IPS-NIHi7 (cell line): ENCODE measurements around the gene PNLDC1.
A peak's percentile ranks its signal among the peaks of the same experiment; 100 is the strongest.
"Not testable (repeated sequence)": the region's sequence is repeated elsewhere in the genome, so short reads cannot be mapped to it uniquely, and the experiment has no call there.

ENCODE experiments used
- DNase-seq: peaks from one replicate; pipeline ENCODE4 v3.0.0; 2012; ENCODE audit warnings: mixed read lengths; ENCODE audit errors: extremely low spot score

The PNLDC1 gene

DNA sequence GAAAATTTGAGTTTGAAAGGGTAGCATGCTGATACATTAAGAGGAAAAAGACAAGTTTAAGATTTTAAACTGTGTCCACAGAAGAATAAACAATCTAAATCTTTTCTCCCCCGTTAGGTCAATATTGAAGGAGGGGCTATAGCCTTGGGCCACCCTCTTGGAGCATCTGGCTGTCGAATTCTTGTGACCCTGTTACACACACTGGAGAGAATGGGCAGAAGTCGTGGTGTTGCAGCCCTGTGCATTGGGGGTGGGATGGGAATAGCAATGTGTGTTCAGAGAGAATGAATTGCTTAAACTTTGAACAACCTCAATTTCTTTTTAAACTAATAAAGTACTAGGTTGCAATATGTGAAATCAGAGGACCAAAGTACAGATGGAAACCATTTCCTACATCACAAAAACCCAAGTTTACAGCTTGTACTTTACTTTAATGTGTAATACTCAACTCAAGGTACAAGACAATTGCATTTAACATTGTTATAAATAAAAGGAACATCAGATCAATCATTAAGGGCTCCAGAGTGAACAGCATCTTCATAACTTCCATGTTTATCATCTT, 21.5 kb upstream of the PNLDC1 start:
- peak; percentile 5 for DNase-seq

DNA sequence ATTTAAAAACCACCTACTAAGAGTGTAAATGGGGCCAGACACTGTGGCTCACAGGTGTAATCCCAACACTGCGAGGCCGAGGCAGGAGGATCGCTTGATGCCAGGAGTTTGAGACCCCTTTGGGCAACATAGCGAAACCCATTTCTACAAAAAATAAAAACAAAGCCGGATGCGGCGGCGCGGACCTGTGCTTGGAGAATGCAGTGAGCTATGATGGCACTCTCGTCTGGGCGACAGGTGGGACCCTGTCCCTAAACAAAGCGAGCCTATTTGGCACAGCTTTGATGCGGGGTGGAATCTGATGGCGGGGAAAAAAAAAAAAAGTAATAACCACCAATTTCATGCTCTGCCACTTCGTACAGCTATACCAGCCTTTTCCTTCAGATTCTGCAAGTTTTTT, 11.8 kb upstream of the PNLDC1 start:
- no peak for DNase-seq

DNA sequence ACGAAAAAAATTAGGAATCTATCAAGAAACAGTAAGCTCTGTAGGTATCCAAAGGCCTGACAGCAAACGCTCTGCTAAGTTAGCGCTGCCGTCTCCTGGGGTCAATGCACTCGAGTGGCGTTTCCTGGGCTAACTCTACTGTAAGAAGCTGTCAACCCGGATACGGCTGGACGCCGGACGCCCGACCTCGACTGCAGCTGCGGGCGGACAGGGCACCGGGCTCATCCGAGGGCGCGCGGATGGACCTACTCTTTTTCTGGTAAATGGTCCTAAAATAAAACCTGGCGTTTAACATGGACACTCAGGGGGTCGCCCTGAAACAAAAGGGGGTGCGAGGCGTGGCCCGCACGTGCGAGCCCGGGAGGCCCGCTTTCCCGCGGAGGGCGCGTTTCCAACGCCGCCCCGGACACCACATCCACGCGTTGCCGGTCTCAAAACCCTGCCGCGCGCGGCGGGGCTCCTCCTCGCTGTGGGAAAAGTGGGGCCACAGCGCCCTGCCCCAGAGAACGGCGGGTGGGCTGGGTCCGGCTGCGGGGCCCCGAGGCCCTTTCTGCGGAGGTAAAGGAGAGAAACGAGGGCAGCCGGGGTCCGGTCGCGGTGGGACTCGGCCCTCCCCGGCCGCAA, 11.2 kb upstream of the PNLDC1 start:
- DNase-seq: no peak

DNA sequence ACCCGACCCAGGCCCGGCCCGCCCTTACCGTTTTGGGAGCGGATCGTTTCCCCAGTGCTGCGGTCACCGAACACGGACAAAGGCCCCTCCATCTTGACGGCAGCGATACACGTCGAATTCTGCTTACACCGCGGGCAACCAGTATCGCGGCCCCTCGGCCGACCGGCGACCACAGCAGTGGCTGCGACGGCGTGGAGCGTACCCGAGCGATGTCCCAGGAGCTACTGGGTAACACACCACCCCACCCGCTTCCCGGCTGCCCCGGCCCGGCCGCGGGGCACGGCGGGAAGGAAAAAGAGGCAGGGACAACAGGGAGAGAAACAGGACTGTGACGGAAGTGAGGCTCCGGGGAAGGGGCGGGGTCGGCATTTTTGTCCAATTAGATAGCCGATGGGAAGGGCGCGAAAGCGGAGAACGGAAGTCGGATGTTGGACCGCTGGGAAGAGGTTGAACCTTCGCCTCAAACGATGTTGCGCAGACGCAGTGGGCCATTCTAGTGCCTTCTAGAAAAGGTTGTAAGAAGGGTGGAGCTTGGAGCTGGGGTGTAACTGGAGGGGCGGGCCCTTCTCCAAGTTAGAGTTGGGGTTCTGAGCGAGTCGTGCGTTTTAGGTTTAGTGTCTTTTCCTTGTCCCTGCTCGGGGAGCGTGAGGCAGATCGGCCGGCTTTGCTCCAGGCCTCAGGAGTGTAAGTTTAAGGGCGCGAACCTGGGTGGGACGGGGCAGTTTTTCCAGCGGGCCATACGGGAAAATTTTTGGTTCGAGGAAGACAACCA, 10.5 kb upstream of the PNLDC1 start, which contains the start of gene TCP1:
Gene TCP1 (minus strand): TSS at position 226 of the 772 bp plus-strand sequence. CDS start 134 bp downstream, at position 92.
- peak; percentile 95 for DNase-seq

DNA sequence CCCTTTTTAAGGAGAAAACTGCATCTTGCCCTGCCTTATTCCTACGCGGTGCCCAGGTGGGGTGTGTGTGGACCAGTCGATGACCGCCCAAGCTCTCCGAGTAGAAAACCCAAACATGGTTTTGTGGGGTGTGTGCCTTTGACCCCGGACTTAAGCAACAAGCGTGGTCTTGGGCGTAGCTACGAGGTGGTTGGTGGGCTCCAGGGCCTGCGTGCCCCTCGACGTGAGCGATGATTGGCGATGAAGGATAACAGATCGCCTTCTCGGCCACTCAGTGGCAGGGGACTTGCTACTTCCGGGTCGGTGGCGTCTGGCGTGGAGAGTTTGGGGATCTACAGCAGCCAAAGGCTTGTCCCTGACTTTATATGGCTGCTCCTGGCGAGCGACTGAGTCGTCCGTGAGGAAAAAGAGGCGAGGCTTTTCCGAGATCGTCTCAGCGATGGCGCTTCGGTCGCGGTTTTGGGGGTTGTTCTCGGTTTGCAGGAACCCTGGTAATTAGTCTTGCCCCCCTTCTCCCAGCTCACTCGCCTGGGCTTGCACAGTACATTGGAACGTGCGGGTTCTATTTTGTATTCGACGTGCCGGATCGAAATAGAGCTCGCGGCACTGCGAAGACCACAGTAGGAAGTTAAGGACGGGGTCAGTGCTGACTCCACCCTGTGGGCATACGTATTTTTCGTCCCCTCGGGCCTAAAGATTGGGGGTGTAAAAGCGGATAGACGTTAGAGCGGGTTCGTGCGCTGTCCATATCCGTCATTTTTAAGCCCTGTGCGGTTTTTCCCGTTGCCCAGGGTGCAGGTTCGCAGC, 9.7 kb upstream of the PNLDC1 start, which contains the start of gene MRPL18:
Gene MRPL18 (plus strand): TSS at position 319 of the 807 bp plus-strand sequence. CDS start 121 bp downstream, at position 440.
- DNase-seq: peak; percentile 93

DNA sequence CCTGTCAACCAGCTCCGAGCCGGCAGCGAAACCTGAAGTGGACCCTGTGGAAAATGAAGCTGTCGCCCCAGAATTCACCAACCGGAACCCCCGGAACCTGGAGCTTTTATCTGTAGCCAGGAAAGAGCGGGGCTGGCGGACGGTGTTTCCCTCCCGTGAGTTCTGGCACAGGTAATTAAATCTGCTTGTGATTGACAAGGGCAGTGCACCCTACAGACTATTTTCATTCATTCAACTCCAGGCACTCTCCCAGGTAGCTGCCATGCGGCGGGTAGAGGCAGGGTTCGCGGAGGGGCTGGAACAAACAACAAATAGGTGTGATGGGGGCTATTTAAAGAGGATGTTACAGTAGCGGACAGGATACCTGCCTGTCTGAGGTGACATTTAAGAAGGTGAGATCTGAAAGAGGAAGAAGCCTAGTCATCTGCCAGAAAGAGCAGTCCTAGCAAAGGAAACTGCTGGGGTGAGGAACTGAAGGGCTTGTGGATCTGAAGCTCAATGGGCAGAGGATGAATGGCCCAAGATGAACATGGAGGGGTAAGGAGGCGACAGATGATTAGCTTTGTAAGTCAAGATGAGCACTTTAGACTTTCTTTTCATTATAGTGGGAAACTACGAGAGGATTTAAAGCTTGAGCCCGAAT, 9.0 kb upstream of the PNLDC1 start:
- DNase-seq: no peak

DNA sequence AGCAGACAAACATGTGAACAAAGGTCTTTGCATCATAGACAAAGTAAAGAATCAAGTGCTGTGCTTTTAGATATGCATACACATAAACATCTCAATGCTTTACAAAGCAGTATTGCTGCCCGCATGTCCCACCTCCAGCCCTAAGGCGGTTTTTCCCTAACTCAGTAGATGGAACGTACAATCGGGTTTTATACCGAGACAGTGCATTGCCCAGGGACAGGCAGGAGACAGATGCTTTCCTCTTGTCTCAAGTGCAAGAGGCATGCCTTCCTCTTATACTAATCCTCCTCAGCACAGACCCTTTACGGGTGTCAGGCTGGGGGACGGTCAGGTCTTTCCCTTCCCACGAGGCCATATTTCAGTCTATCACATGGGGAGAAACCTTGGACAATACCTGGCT, 5.1 kb upstream of the PNLDC1 start:
- not testable (repeated sequence) for DNase-seq

DNA sequence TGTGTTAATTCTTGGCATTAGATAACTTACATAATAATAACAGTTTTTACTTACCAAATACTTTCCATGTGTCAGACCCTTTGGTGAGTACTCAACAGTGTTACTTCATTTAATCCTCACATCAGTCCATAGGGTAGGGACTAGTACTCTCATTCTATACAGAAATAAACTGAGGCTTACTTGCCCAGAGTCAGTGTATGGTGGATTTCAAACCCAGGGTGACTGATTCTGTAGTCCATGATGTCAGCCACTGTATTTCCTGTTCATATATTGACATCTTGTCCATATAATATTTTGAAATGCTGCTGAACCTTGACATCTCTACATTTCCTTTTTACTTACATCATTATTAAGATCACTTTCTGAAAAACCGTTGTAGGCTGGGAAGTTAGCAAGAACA, 2.5 kb upstream of the PNLDC1 start:
- DNase-seq: no peak

DNA sequence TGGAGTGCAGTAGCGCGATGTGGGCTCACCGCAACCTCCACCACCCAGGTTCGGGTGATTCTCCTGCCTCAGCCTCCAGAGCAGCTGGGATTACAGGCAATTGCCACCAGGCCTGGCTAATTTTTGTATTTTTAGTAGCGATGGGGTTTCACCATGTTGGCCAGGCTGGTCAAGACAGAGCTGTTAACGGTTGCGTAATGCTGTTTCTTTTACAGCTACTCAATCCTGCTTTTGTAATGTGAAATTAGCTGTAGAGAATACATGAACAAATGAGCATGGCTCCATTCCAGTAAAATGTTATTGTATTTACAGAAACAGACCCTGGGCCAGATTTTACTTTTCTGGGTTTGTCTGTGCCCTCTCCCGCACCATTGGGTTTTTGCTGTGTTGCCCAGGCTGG, 1.9 kb downstream of the PNLDC1 start:
- no peak for DNase-seq

DNA sequence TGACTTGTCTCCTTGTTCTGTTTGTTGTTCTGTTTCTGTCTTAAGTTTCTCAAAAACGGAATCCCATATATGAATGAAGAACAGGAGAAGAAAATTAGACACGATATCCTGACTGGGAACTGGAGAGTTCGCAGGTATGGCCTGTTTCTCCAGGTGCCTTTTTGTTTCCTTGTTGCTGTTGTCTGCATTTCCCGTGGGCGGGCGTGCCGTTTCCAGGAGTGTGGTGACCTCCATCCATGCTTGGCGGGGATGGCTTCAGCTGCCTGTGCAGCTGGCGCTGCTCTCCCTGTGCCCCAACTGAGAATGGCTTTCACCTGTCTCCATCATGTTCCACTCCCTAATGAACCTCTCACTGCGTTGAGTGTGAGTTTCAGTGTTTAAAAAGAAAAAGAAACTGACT, 4.4 kb downstream of the PNLDC1 start:
- DNase-seq: peak; percentile 7

DNA sequence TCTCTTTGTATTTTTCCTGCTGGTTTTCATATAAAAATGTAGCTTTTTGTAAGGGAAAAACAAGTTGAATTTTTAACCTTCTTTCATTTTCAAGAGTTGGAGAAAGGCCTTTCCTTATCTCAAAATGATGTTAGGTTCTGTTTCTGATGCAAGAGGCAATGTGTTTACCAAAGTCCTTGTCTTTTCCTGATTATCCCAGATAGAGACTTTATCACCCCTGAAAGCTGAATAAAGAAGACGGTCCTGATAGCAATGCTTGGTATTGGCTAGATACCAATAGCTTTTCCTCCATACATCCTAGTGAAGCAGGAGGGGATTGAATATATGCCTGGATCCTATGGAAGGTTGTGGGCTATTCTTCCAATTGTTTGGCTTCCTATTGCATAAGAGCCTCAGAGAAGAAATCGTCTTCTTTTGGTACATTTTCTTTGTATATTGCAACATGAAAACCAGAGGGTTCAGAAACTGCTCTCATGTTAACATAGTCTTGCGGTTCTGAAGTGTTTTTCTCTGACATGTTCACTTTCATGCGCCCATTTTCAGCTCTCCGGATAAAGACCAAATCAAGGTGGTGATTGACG, 5.5 kb downstream of the PNLDC1 start:
- DNase-seq: no peak

DNA sequence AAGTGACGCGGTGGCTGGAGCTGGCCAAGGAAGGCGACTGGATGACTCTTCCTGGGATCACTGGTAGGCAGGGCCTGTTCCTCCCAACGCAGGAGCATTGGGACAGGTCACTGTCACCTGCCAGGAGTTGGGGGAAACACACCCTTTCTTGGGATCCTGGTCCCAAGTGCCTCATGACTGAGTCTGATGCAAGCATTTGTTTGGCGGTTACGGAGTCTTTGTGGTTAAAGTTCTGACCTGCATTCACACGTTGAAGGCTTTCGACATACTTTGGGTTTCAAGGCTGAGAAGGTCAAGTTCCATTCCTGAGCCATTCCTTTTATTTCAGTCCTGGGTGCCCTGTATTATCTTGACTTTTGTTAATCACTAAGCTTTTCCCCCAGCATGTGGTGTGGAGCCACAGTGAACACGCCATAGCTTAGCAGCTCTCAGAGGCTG, 6.0 kb downstream of the PNLDC1 start:
- DNase-seq: peak; percentile 7

DNA sequence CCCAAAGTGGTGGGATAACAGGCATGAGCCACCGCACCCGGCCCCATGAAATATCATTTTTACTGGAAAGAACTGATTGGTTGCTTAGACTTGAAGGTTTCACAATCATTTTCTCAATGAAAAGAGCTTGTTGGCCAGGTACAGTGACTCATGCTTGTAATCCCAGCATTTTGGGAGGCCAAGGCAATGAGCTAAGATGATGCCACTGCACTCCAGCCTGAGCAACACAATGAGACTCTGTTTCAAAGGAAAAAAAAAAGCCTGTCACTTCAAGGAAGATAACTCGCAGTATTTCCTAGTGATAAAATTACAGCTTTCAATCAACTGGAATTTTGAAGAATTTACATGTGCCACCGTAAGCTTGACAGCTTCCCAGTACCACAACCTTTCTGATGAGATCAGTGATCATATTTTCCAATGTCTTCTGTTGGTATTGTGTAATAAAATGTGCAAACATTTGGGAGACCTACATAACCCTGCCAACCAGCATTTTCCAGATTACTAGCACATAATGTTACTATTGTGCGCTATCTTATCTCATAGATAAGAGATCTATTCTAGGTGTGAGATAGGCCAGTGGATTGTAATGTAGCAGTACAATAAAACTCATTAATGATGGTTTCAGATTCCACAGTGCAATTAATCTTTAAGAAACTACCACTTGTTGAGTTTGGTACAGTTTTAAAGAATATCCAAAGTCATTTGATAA, 7.2 kb downstream of the PNLDC1 start:
- DNase-seq: no peak

DNA sequence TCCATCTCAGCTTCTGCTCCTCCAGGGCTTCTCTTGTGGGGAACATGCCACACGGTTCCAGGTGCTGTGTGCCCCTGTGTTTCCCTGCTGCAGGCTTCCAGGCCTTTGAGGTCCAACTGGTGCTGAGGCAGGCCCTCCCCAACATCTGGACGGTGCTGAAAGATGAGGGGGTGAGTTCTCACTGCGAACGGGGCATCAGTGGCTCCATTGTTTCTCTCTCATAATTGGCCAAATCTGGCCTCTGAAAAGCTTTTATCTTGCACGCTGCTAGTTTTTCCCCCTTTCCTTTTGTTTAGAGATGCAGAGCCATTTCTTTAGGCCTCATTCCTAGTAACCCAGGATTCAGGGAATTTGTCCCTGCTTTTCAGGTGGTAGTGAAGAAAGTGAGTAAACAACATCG, 8.6 kb downstream of the PNLDC1 start:
- peak; percentile 1 for DNase-seq

DNA sequence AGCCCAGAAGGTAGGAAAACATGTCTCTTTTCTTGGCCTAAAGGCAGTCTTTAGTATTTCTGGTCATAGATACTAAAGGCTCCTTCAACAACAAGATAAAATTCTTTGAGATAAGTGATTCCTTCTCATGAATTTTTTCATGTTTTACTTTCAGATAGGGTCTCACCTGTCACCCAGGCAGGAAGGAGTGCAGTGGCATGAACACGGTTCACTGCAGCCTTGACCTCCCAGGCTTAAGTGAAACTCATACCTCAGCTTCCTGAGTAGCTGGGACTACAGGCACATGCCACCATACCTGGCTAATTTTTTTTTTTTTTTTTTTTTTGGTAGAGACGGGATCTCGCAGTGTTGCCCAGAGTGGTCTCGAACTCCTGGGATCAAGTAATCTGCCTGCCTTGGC, 9.1 kb downstream of the PNLDC1 start:
- DNase-seq: no peak

DNA sequence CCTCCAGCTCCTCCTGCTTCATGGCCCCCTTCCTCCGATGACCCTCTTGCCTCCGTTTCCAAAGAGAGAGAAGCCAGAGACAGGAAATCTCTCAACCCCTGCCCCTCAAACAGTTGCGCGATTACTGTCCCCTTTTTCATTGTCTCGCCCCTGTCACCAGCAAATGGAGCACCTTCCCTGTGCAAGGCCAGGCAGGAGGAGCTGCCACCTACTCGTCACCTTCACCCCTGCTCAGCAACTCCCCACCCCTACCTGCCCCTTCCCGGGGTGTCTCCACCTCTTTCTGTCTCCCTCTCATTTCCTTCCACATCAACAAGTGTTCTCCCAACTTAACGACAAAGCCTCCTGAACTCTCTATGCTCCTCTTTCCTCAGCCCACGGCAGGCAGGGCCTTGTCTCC, 13.7 kb downstream of the PNLDC1 start:
- no peak for DNase-seq

DNA sequence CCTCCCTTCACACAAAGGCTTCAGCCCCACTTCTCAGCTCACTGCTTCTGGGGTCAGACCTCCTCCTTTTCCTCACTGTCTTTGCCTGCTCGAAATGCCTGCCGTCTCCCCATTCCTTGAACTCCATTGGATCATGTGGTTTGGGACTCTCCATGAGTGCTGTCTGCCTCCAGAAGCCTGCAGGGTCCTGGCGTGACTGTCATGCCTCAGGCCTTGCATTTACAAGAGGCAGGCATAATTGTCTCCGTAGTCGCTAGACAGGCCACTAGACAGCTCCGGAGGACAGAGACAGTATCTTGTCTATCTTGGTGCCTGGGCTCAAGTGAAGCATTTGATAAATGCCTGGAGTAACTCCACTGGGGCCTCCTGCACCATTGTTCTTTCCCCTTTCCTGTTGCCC, 15.3 kb downstream of the PNLDC1 start:
- no peak for DNase-seq

DNA sequence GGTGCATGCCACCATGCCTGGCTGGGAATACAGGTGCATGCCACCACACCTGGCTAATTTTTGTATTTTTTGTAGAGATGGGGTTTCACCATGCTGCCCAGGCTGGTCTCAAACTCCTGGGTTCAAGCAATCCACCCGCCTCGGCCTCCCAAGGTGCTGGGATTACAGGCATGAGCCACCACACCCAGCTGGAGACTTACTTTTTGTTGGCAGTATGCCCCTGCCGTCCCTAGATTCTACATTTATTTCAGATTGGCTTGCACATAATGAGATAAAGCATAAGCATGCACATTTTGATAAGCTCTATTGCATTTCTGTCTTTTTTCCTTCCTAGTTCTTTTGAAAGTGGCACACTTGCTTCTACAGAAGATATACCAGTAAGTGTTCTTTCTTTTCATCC, 16.7 kb downstream of the PNLDC1 start:
- DNase-seq: not testable (repeated sequence)

DNA sequence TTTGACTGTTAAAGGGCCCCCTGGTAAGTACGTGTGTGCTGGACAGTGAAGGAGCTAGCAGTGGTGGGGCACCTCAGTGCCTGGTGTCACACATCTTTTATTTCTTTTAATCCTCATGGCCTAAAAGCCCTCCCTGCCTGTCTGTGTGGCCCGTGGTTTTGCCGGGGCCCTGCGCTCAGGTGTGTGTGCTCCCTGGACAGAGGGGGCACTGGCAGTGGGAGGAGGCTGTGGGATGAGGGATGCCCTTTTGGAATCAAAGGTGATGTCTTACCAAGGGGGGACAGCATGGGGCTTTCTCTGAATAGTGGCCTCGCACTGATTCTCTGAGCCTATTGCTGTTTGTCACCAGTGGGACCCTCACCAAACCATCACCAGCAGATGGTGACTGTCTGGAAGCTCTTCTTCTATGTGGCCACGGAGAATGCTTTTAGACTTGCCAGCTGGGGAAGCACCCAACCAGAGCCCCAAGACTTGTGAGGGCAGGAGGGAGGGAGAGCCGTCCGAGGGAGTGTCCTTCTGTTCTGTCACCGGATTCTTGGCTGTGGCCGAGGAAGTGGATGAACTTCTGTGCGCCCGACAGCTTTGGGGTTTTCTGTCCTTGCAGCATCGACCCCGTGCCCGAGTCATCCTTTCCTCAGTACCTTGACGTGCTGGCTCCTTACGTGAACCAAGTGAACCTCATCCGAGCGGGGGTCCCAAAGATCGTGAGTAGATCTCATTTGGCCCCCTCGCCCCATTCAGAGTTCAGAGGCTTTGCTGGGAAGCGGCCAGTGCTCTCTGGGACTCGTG, 18.1 kb downstream of the PNLDC1 start:
- no peak for DNase-seq

DNA sequence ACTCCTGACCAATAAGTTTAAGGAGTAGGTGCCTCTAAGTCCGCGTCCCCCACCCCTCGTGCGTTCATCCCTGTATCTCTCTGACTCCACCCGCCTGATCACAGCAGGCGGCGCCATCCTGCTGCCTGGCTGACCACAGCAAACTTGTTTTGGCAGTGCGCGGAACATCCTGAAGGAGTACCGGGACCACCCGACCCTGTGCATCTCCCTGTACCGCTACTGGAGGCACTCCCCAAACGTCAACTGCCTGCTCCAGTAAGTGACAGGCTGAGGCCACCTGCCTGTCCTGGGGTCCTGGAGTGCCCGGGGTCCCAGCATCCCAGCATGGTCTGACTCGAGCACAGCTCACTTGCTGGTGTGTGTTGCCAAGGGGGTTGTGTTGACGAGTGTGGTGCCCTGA, 19.0 kb downstream of the PNLDC1 start:
- DNase-seq: no peak
